Measurements from ENCODE around the gene PRR22. TPM values are rescaled to one million over a fixed set of nuclear protein-coding genes. Genes with fewer than 3 reads are reported as not detected.

PRR22 gene
- total RNA-seq, 1 experiment from 2014 or later: 13.5 TPM

GRCh38 chr19:5804516-5805461, 20.2 kb upstream of the PRR22 start, which contains the start of gene NRTN:
TSS of gene NRTN (plus strand) at chr19:5805067. CDS start at chr19:5824166, 19,099 bp downstream.
- ATAC-seq: peak; percentile 57

More at GRCh38 chr19:5804516-5805461, 20.2 kb upstream of the PRR22 start, which contains the start of gene NRTN:
- TF ChIP-seq SRF (IDR thresholded peaks at IDR 0.05; ENCODE audit: low read depth) (no peak), SIN3A (IDR thresholded peaks at IDR 0.05; ENCODE audit: low read depth) (no peak), CEBPB (IDR thresholded peaks at IDR 0.05; ENCODE audit: low read depth) (no peak), EGR1 (IDR thresholded peaks at IDR 0.05; ENCODE audit: low read depth) (0 out of 2 replicates have a peak, but pooled peaks have one; percentile 44), POLR2AphosphoS5 (IDR thresholded peaks at IDR 0.05; ENCODE audit: low read depth, low read length) (peak; percentile 28; the same call in 1 of the 2 replicates), ZBTB33 (IDR thresholded peaks at IDR 0.05; ENCODE audit: extremely low read depth, insufficient replicate concordance, low read length) (no peak), REST (IDR thresholded peaks at IDR 0.05; ENCODE audit: low read depth) (no peak), MAX (IDR thresholded peaks at IDR 0.05) (no peak)
- DNase-seq (ENCODE audit: low read depth, low spot score): no peak
- peak within 1 kb of the TSS; percentile 65 to 70 for H3K4me3 ChIP-seq (replicated peaks in 1 of 2; ENCODE audit: low read depth in 1 of 2, low read length in 2 of 2)
- no peaks in the 10 kb centered on the region for H3K79me2 ChIP-seq (ENCODE audit: insufficient read depth, low read length)
- intact Hi-C loops (cut with micrococcal nuclease): loop anchor here (1.0 to 2.0 kb wide), 3 partner anchors 22 to 218 kb away; no protein-coding TSS in a partner anchor
- H3K4me2 ChIP-seq (ENCODE audit: low read length): peak within 1 kb of the TSS; percentile 94
- RAD21 ChIA-PET (ENCODE audit: low non-redundant PET in 1 of 2, low total read pairs in 2 of 2, uncharacterized antibody in 2 of 2, unreplicated experiment in 2 of 2): interaction anchor here (0.5 to 1.8 kb wide), 10 partner anchors 10 to 241 kb away, joined by 3 to 10 read pairs (median 4); partner anchors contain the start of genes LONP1 (in 1 of the 2) and NDUFA11 (in 1 of the 2)
- H3K9me2 ChIP-seq (ENCODE audit: insufficient read depth): no peaks in the 10 kb centered on the region
- H3K36me3 ChIP-seq (ENCODE audit: control insufficient read depth in 1 of 2, insufficient read depth in 2 of 2, low read length in 2 of 2): no peaks in the 10 kb centered on the region
- no peaks in the 10 kb centered on the region for H3K9me3 ChIP-seq (ENCODE audit: control insufficient read depth in 1 of 2, insufficient read depth in 1 of 2, low read depth in 1 of 2, low read length in 2 of 2)
- H3K27me3 ChIP-seq (ENCODE audit: insufficient read depth, low read length): no peaks in the 10 kb centered on the region
- CTCF ChIA-PET: interaction anchor here (0.6 to 2.2 kb wide), 44 partner anchors 9 to 934 kb away, joined by 3 to 49 read pairs (median 4); partner anchors contain the start of genes CATSPERD, DUS3L, FUT5 and NDUFA11
- POLR2A ChIA-PET: interaction anchor here (0.9 to 1.7 kb wide), 8 partner anchors 10 to 175 kb away, joined by 3 to 22 read pairs (median 6); partner anchors contain the start of genes DUS3L and RPL36
- H4K20me1 ChIP-seq (ENCODE audit: insufficient read depth): no peaks in the 10 kb centered on the region
- peak within 1 kb of the TSS; percentile 65 for H3K9ac ChIP-seq (ENCODE audit: low read length)
- peak within 1 kb of the TSS; percentile 88 for H2AFZ ChIP-seq (ENCODE audit: low read depth, low read length, poor library complexity, severe bottlenecking)
- no TSS peak for BruUV-seq (replicated peaks)
- H3K4me1 ChIP-seq (ENCODE audit: control insufficient read depth in 1 of 2, insufficient read depth in 2 of 2, low read length in 2 of 2): peaks cover 5 to 24% of the 10 kb centered on the region in 2 experiments
- peak within 1 kb of the TSS; percentile 24; the same call in 1 of the 2 replicates for H3K27ac ChIP-seq (ENCODE audit: low read depth, low read length)

All from HCT116 (cell line).